ENCODE measurements around the gene ZNF318.

ZNF318 gene

GRCh38 chr6:43301081-43301870, 68.2 kb downstream of the ZNF318 start:
- no peak for DNase-seq (ENCODE audit: low read depth)

- DNase-seq (ENCODE audit: low read depth) = peak; percentile 7
Observed at GRCh38 chr6:43299338-43300293, 69.8 kb downstream of the ZNF318 start.

- DNase-seq (ENCODE audit: low read depth) = no peak
Observed at GRCh38 chr6:43298565-43299337, 70.7 kb downstream of the ZNF318 start.

- no peak for DNase-seq (ENCODE audit: low read depth)
Observed at GRCh38 chr6:43297644-43298564, 71.5 kb downstream of the ZNF318 start, which contains the start of gene SLC22A7. TSS of gene SLC22A7 (plus strand) at chr6:43298260. CDS start at chr6:43298359, 99 bp downstream.

GRCh38 chr6:43296780-43297497, 72.5 kb downstream of the ZNF318 start:
- no peak for DNase-seq (ENCODE audit: low read depth)

GRCh38 chr6:43295456-43295855, 74.0 kb downstream of the ZNF318 start:
- no peak for DNase-seq (ENCODE audit: low read depth)

- no peak for DNase-seq (ENCODE audit: low read depth)
Observed at GRCh38 chr6:43294536-43294935, 74.9 kb downstream of the ZNF318 start.

- no peak for DNase-seq (ENCODE audit: low read depth)
Observed at GRCh38 chr6:43293698-43294097, 75.7 kb downstream of the ZNF318 start.

GRCh38 chr6:43292763-43293318, 76.6 kb downstream of the ZNF318 start:
- no peak for DNase-seq (ENCODE audit: low read depth)

- DNase-seq (ENCODE audit: low read depth) = no peak
Observed at GRCh38 chr6:43292341-43292740, 77.1 kb downstream of the ZNF318 start.

GRCh38 chr6:43291708-43292107, 77.7 kb downstream of the ZNF318 start:
- no peak for DNase-seq (ENCODE audit: low read depth)

GRCh38 chr6:43290905-43291355, 78.5 kb downstream of the ZNF318 start:
- DNase-seq (ENCODE audit: low read depth) = no peak

- DNase-seq (ENCODE audit: low read depth) = no peak
Observed at GRCh38 chr6:43290339-43290904, 79.0 kb downstream of the ZNF318 start.

GRCh38 chr6:43287717-43288679, 81.4 kb downstream of the ZNF318 start:
- no peak for DNase-seq (ENCODE audit: low read depth)

GRCh38 chr6:43286980-43287716, 82.3 kb downstream of the ZNF318 start:
- DNase-seq (ENCODE audit: low read depth) = no peak

- DNase-seq (ENCODE audit: low read depth) = no peak
Observed at GRCh38 chr6:43286456-43286979, 82.9 kb downstream of the ZNF318 start.

Measured in EH (cell line).